GF-D8 (cell line): Measurements from ENCODE around the gene RPS6KA5.
"Not testable (repeated sequence)": the region's sequence is repeated elsewhere in the genome, so short reads cannot be mapped to it uniquely, and the experiment has no call there.

Source experiments
- DNase-seq: peaks from one replicate; lab custom pipeline; 2025; lab: John Stamatoyannopoulos, UW

The RPS6KA5 gene

GRCh38 chr14:90867501-90867900, 192.9 kb downstream of the RPS6KA5 start:
- DNase-seq: no peak

DNA sequence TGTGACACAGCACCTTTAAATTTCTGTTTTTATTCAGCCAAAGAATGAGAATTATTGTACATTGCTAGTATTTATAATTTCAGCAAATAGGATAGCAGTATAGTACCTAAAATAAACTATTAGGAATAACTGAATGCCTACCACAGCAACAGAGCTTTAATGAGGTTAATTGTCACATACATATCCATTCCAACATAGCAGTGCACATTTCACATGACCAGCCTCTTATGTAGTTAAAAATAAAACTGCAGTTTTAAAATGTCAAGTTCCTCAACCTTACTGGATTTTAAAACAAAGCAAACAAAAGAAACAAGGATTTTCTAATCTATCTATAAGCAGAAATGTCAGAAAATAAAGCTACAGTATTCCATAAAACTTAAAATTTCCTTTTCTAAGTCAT, 193.6 kb downstream of the RPS6KA5 start:
- DNase-seq: no peak

GRCh38 chr14:90864741-90865140, 195.7 kb downstream of the RPS6KA5 start:
- DNase-seq: no peak

GRCh38 chr14:90858511-90858910, 201.9 kb downstream of the RPS6KA5 start:
- no peak for DNase-seq

DNA sequence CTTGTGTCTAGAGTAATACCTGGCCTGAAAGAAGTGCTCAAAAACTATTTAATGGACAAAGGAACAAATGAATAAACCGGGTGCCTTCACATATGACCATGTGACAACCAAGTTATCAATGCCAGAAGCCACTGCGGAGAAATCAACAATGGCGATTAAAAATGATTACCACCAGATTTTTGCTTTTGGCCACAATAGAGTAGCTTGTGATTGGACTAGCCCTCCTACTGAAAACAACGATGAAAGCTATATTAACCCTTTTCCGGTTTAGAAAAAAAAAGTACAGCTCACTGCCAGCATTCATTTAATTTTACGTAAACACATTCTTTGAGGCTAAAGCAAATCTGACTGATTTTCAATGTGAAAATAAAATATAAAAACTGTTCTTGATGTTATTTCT, 202.6 kb downstream of the RPS6KA5 start:
- no peak for DNase-seq

DNA sequence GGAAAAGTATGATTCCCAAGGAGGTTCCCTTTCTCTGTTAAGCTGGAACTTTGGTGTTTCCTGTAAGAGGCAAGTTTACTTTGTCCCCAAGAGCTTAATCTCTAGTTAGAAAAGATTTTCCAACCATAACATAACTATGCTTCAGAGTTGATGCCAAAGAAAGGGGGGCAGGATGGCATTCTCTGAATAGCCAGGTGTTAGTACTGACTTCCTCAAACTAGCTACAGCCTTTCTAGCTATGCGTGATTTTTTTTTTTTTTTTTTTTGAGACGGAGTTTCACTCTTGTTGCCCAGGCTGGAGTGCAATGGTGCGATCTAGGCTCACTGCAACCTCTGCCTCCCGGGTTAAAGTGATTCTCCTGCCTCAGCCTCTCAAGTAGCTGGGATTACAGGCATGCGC, 204.3 kb downstream of the RPS6KA5 start:
- DNase-seq: not testable (repeated sequence)

DNA sequence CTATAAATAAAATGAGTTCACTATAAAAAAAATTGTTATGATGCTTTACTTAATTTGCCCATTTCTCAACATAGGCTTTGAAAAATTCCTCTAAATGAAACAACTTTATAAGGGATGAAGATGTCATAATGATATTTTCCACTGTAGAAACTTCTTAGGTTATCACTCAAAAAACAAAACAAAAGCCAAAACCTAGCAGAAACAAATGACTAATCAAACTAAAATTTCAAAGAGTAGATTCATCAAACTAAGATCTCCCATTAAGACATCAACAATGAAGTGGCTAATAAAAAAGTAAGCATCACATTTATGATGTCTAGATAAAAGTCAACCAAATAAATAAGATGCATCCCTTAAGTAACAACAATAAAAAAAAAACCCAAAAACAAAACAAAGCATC, 207.3 kb downstream of the RPS6KA5 start:
- no peak for DNase-seq

DNA sequence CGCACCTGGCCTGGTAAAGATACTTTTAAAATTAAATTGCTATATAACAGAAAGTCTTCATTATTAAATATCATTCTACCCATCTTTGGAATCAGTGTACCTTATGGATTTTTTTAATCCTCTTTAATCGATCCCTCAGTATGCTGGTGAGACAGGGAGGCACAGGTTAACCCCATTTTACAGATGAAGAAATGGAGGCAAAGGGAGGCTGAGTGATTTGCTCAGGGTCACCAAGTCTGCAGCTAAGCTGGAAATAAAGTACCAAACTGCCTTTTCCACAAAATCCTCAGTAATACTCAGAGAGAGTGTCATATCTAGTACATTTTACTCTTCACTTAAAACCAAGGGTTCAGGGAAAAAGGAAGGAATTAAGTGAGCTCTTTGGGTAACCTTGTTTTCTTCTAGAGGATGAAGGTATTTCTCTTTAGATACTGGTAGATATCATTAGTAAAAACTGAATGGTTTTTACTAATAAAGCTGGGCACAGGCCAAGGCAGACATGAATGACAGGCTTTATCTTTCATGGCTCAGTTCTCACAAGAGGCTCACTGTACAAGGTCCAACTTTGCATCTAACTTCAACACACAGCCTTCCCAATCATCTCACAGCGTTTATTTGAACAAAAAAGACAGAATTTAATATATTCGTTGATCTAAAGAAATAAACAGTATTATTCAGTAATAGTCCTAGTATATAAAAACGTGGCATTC, 209.0 kb downstream of the RPS6KA5 start:
- no peak for DNase-seq

DNA sequence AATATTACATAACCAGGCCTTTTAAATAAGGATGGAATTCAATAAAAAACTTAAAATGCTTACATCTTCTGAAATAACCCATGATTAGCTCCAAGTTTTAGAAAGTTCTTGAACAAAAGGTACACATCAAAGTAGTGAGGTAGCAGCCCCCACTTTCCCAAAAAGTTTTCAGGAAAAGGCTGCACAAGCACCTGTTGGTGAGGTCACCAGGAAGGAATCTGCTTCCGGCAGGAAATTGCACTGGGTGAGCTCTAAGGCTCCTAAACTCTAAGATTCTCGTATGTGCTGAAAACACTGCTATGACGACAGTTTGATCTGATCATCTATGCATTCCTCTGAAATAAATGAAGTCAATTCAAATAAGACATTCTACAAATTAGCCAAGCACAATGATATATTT, 210.0 kb downstream of the RPS6KA5 start:
- DNase-seq: no peak

- DNase-seq: no peak
Measured at GRCh38 chr14:90849787-90850444, 210.5 kb downstream of the RPS6KA5 start.

DNA sequence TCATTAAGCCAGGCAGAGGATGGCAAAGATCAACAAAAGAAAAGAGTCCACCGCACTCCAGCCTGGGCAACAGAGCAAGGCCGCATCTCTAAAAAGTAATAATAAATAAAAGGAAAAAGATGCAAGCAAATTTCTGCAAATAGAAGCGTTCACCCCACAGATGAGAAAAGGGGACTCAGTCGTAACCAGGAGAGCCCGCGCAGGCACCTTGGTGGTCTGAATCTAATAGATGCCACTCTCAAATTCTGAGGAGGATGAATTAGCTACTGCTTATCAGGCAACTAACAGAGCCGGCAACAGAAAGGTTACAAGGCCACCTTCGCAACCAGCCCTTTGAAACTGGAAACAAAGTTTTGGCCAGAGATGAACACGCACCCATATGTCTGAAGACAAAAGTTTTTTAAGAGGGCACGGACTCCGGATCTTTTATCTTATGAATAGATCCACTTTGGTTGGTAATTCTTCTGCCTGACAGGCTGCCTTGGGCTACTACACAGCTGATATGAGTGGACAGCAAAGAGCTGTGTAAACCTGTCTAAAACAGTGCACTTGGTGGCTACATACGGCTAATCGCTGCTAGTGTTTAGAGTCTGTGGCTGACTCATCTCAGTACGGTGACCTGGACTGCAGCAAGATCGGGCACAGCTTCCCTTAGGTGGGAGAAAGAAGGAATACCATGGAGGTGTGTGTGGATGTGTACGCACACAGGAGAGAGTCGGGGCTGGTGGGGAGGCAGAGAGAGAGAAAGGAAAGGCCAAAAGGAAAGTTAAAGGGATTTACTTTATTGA, 211.3 kb downstream of the RPS6KA5 start:
- DNase-seq: no peak

DNA sequence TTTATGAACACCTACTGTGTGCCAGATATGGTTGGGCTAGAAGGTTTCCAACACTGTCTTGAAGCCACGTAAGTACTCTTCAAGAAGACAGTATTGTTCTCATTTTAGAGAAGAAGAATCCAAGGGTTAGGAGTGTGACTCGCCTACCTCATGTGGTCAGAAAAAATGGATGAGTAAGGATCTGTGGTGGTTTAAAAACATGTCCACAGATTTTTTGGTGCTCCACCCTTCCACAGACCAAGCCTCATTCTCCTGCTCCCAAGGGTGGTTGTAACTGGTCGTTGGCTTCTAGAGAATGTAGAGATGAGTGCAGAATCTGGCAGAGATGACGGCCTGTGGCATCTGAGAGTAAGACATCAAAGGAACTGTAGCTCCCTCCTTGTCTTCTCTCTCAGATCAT, 213.9 kb downstream of the RPS6KA5 start:
- no peak for DNase-seq

DNA sequence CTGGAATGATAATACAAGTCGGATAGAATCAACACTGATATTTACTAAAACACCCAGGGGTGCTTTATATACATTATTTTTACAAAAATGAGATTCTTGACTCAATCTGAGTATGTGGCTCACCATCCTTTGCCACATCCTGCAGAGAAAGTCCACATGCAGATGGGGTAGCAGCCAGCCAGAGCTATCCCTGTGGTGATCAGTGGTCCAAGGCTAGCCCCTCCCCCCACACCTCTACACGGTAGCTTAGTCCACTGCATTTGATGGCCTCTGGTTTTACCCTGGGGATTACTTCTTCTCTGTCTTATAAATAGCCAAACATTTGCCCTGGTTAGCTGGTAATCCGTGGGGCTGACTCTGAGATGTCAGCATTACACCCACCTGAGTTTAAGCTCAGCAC, 216.1 kb downstream of the RPS6KA5 start:
- no peak for DNase-seq

GRCh38 chr14:90842726-90843125, 217.7 kb downstream of the RPS6KA5 start:
- no peak for DNase-seq

DNA sequence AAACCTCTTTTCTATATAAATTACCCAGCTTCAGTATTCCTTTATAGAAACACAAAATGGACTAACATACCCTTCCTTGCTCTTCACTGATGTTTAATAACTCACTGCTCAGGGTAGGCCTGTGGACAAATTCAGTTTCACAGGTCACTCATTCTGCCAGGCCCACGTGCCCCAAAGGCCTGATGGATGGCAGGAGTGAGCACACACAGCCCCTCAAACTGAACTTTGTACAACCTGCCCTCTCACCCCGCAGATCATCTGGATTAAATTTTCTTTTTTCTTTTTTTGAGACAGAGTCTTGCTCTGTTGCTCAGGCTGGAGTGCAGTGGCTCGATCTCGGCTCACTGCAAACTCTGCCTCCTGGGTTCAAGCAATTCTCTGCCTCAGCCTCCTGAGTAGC, 219.8 kb downstream of the RPS6KA5 start:
- not testable (repeated sequence) for DNase-seq

- no peak for DNase-seq
Measured at GRCh38 chr14:90839889-90840266, 220.6 kb downstream of the RPS6KA5 start.

DNA sequence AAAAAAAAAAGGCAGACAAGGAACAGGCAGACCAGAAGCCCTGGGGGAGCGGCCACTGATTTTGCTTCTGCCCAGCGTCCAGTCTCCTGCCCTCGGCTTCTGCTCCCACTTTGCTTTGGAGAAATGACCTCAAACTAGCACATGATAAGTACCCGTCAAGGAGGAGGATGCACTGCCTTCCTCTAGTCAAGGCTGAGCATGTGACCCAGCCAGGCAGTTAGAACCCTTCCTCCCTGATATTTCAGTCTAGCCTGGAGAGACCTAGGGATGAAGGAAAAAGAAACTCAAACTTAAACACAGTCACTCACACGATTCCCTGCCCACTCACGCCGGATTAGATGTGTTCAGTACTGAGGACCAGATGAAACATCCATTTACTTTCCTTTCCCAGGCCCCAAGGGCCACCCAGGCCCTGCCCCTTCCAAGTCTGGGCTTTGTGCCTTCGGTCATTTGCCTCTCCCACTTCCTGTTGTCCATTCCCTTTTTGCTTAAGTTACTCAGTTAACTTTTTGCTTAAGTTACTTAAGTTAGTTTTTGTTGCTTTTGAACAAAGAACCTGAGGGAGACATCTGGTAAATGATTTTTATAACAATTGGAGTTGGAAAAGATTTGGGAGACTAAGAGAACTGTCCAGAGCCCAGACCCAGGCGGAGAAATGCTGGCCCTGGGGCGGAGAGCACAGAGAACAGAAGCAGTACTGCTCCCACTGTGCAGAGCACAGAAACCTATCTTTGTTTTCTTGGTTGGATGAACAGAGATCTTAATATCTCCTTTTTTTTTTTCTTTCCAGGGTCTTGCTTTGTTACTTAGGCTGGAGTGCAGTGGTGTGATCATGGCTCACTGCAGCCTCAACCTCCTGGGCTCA, 221.2 kb downstream of the RPS6KA5 start:
- DNase-seq: no peak

DNA sequence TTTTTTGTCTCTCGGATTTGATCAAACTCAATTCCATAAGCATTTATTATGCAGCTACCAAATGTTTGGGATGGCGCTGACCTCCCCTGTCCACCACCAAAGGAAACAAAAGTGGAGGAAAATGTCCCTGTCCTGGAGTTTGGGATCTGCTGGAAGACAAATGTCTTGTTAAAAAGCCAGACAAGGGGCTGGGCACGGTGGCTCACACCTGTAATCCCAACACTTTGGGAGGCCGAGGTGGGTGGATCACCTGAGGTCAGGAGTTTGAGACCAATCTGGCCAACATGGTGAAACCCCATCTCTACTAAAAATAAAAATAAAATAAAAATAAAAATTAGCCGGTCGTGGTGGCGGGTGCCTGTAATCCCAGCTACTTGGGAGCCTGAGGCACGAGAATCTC, 221.9 kb downstream of the RPS6KA5 start:
- not testable (repeated sequence) for DNase-seq

GRCh38 chr14:90837355-90837754, 223.1 kb downstream of the RPS6KA5 start:
- no peak for DNase-seq

- DNase-seq: no peak
Measured at GRCh38 chr14:90836692-90837063, 223.8 kb downstream of the RPS6KA5 start.

DNA sequence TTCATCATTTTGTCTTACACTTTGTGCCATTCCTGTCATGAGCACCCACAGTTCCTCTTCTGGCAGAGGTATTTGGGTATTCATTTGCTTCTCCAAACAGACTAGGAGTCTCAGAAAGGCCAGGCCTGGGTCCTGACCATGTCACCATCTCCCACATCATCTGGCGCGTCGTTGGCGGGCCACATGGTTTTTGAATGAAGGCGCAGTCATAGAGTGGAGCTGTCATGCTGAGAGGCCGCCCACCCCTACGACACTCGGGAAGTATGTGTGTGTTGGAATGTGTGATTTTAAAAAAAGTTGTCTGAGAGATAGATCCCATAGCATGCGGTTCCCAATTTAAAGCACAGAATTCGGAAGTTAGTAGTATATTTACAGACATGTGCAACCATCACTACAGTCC, 228.6 kb downstream of the RPS6KA5 start:
- no peak for DNase-seq
